ENCODE measurements around the gene THAP4. TPM values are rescaled to one million over a fixed set of nuclear protein-coding genes. Genes with fewer than 3 reads are reported as not detected.
A peak's percentile ranks its signal among the peaks of the same experiment; 100 is the strongest.

The THAP4 gene
- total RNA-seq, 2 experiments from 2014 or later = 31.9 to 34.3 TPM

DNA sequence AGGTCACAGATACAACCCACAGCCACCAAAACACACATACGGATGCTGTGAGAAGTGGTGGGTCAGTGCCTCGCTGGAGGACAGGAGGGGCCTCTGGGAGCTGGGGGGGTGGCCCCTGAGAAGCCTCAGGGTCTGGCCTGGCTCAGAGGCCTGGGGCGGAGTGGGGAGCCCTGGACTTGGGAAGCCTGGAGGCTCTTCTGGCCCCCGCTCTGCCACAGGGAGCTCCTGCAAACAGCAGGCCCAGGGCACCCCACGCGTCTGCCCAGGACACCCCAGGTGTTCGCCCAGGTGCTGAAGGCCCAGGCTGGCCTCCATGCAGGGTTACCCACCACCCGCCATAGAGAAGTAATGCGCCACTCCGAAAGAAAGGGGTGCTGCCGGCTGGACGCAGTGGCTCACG, 25.9 kb downstream of the THAP4 start:
- DNase-seq = no peak
- Mint-ChIP-seq H3K36me3 (ENCODE audit: low read depth) (peaks cover 7% of the 10 kb centered on the region), H3K4me3 (peak overlapping the region; percentile 49), H3K4me1 (peaks cover 30% of the 10 kb centered on the region), H3K27me3 (no peaks in the 10 kb centered on the region), H3K9me3 (no peaks in the 10 kb centered on the region), H3K27ac (no peak overlapping the region)
- POLR2A ChIA-PET = no interaction called here
- CTCF ChIA-PET = interaction anchor here (0.6 to 1.4 kb wide), 4 partner anchors 31 to 745 kb away, joined by 3 read pairs; no protein-coding TSS in a partner anchor

DNA sequence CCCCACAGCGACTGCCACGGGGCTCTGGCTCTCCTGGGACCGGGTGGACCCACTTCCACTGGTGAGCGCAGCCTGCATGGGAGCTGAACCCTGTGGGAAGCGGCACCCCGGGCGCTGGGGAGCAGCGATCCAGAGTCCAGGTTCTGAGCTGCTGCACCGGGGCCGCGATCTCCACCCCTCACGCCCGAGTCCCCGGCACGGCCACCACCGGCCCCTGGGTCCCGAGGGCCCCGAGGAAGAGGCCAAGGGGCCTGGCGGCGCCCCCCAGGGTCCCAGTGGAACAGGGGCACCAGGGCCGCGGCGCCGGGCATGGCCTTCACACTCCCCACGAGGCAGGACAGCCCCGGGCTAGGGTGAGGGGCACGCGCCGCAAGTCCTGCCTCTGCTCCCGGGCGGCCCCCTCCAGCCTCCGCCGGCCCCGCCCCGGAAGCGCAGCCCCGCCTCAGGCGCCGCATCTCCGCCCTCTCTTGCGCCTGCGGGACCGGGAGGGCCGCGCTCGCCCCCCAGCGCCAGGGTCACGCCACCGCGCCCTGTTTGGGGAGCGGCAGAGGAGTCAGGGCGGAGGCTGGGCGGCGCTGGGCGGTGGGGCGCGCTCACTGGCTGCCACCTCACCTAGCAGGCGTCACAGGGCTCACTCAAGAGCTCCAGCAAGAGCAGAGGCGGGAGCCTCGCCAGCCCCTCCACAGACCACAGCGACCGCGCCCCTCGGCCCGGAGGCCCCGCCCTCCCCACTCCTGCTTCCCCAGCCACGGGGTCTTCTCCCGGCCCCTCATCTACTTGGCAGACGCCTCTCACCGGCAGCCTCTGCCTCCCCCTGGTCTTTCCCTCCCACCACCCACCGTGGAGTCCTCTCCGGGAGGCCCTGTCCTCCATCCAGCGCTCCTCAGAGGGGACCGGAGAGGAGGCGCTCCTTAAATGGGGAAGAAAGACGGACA, 26.8 kb downstream of the THAP4 start:
- H3K4me1 Mint-ChIP-seq = peaks cover 22% of the 10 kb centered on the region
- H3K4me3 Mint-ChIP-seq = peak overlapping the region; percentile 49
- H3K36me3 Mint-ChIP-seq (ENCODE audit: low read depth) = peaks cover 11% of the 10 kb centered on the region
- no peak overlapping the region for H3K27ac Mint-ChIP-seq
- ChIA-PET CTCF (interaction anchor here (0.6 to 1.4 kb wide), 16 partner anchors 8 to 745 kb away, joined by 3 to 7 read pairs (median 3); partner anchors contain the start of genes ATG4B, DTYMK and PASK), POLR2A (no interaction called here)
- peak; percentile 93 for DNase-seq
- H3K27me3 Mint-ChIP-seq = no peaks in the 10 kb centered on the region
- H3K9me3 Mint-ChIP-seq = no peaks in the 10 kb centered on the region

- H3K27me3 Mint-ChIP-seq = no peaks in the 10 kb centered on the region
- ChIA-PET POLR2A (interaction anchor here (0.7 to 1.5 kb wide), 2 partner anchors 9 to 96 kb away, joined by 3 read pairs; no protein-coding TSS in a partner anchor), CTCF (no interaction called here)
- no peaks in the 10 kb centered on the region for H3K9me3 Mint-ChIP-seq
- H3K4me1 Mint-ChIP-seq = peaks cover 19% of the 10 kb centered on the region
- peak overlapping the region; percentile 34 for H3K4me3 Mint-ChIP-seq
- H3K36me3 Mint-ChIP-seq (ENCODE audit: low read depth) = peaks cover 12% of the 10 kb centered on the region
- DNase-seq = no peak
- no peak overlapping the region for H3K27ac Mint-ChIP-seq
Measured at GRCh38 chr2:241608881-241609280, 28.1 kb downstream of the THAP4 start.

DNA sequence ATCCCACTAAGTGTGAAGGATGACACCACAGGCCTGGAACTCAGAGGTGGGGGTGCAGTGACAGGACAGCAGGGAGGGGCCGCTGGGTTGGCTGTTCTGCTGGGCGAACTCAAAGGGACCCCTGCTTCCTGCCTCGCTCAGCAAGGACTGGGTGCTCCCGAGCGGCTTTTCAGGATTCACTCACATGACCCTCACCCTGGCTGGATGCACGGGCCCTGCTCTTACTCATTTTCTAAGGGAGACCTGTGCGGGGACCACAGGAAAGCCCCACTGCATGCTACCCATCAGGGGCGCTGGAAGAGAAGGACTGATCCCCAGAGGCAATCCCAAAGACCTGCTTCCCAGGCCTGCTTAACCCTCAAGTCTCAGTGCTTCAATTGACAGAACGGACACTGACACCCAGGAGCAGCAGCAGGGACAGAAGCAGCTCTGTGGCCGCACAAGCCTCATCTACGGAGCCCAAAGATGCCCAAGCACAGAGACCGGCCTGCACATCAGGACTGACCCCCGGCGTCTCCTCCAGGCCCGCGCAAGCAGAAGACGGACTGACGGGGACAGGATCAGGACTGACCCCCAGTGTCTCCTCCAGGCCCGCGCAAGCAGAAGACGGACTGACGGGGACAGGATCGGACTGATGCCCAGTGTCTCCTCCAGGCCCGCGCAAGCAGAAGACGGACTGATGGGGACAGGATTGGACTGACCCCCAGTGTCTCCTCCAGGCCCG, 29.6 kb downstream of the THAP4 start:
- peaks cover 19% of the 10 kb centered on the region for H3K4me1 Mint-ChIP-seq
- peaks cover 16% of the 10 kb centered on the region for H3K36me3 Mint-ChIP-seq (ENCODE audit: low read depth)
- ChIA-PET POLR2A (interaction anchor here (1.5 kb wide), 1 partner anchor 8 kb away, joined by 3 read pairs; no protein-coding TSS in a partner anchor), CTCF (no interaction called here)
- H3K27ac Mint-ChIP-seq = no peak overlapping the region
- H3K4me3 Mint-ChIP-seq = no peak overlapping the region
- H3K27me3 Mint-ChIP-seq = no peaks in the 10 kb centered on the region
- no peaks in the 10 kb centered on the region for H3K9me3 Mint-ChIP-seq
- DNase-seq = no peak

GRCh38 chr2:241606186-241606585, 30.8 kb downstream of the THAP4 start:
- peaks cover 19% of the 10 kb centered on the region for H3K4me1 Mint-ChIP-seq
- H3K27ac Mint-ChIP-seq = no peak overlapping the region
- ChIA-PET CTCF (no interaction called here), POLR2A (no interaction called here)
- no peak overlapping the region for H3K4me3 Mint-ChIP-seq
- DNase-seq = no peak
- H3K9me3 Mint-ChIP-seq = no peaks in the 10 kb centered on the region
- H3K27me3 Mint-ChIP-seq = no peaks in the 10 kb centered on the region
- H3K36me3 Mint-ChIP-seq (ENCODE audit: low read depth) = peaks cover 13% of the 10 kb centered on the region

- no peaks in the 10 kb centered on the region for H3K27me3 Mint-ChIP-seq
Measured at GRCh38 chr2:241603686-241604085, 33.3 kb downstream of the THAP4 start.

GRCh38 chr2:241602720-241603119, 34.2 kb downstream of the THAP4 start:
- Mint-ChIP-seq H3K9me3 (no peaks in the 10 kb centered on the region), H3K27me3 (no peaks in the 10 kb centered on the region), H3K27ac (no peak overlapping the region), H3K4me3 (no peak overlapping the region), H3K4me1 (no peaks in the 10 kb centered on the region), H3K36me3 (ENCODE audit: low read depth) (peaks cover 30% of the 10 kb centered on the region)
- ChIA-PET POLR2A (no interaction called here), CTCF (no interaction called here)
- DNase-seq = no peak

More at GRCh38 chr2:241603686-241604085, 33.3 kb downstream of the THAP4 start:
- POLR2A ChIA-PET = no interaction called here
- DNase-seq = no peak
- H3K27ac Mint-ChIP-seq = no peak overlapping the region
- CTCF ChIA-PET = no interaction called here
- peaks cover 4% of the 10 kb centered on the region for H3K4me1 Mint-ChIP-seq
- H3K4me3 Mint-ChIP-seq = no peak overlapping the region
- peaks cover 23% of the 10 kb centered on the region for H3K36me3 Mint-ChIP-seq (ENCODE audit: low read depth)
- no peaks in the 10 kb centered on the region for H3K9me3 Mint-ChIP-seq

DNA sequence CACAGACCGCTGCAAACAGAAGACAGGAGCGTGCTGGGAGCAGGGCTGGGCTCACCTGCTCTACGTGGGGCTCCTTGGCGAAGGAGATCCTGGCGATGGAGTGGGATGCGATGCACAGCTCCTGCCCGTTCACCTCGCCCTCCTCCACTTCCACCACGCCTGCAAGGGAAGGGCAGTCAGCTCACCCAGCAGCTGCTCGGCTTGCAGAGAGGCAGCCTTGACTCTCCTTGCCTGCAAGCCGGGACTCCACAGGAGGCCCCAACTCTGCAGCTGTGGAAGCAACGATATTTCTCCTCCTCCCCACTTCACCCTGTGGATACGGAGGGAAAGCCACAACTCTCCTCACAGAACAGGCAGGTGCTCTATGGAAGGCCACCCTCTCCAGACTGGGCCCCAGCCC, 35.1 kb downstream of the THAP4 start:
- DNase-seq = no peak
- H3K9me3 Mint-ChIP-seq = no peaks in the 10 kb centered on the region
- POLR2A ChIA-PET = no interaction called here
- no peak overlapping the region for H3K4me3 Mint-ChIP-seq
- no peaks in the 10 kb centered on the region for H3K27me3 Mint-ChIP-seq
- H3K27ac Mint-ChIP-seq = no peak overlapping the region
- H3K4me1 Mint-ChIP-seq = no peaks in the 10 kb centered on the region
- CTCF ChIA-PET = no interaction called here
- peaks cover 30% of the 10 kb centered on the region for H3K36me3 Mint-ChIP-seq (ENCODE audit: low read depth)

DNA sequence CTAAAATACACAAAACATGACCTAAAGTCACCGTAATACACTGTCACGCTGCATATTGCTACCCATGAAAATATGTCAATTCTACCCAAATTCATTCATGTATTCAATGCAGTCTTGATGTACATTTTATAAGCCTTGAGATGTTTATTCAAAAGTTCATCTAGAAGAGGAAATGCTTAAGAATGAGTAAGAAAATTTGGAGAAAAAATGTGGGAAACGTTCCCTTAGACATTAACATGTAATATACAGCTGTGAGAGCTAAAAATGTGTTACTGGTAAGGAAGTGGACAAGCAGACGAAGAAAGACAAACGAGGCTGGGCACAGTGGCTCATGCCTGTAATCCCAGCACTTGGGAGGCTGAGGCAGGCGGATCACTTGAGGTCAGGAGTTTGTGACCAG, 37.3 kb downstream of the THAP4 start:
- H3K27ac Mint-ChIP-seq = no peak overlapping the region
- peaks cover 26% of the 10 kb centered on the region for H3K36me3 Mint-ChIP-seq (ENCODE audit: low read depth)
- DNase-seq = no peak
- ChIA-PET CTCF (no interaction called here), POLR2A (interaction anchor here (1.0 kb wide), 1 partner anchor 9 kb away, joined by 3 read pairs; no protein-coding TSS in a partner anchor)
- no peaks in the 10 kb centered on the region for H3K9me3 Mint-ChIP-seq
- no peaks in the 10 kb centered on the region for H3K4me1 Mint-ChIP-seq
- H3K27me3 Mint-ChIP-seq = no peaks in the 10 kb centered on the region
- no peak overlapping the region for H3K4me3 Mint-ChIP-seq

DNA sequence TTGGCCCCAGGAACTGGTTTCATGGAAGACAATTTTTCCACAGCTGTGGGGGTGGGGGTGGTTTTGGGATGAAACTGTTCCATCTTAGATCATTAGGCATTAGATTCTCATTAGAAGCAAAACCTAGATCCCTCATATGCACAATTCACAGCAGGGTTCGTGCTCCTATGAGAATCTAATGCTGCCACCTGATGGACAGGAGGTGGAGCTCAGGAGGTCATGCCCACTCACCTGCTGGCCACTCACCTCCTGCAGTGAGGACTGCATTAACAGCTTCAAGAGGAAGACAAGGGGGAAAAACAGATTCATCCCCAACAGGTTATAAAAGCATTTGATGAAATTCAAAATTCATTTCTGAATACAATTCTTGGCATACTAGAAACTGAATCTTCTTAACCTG, 38.5 kb downstream of the THAP4 start:
- H3K36me3 Mint-ChIP-seq (ENCODE audit: low read depth) = peaks cover 25% of the 10 kb centered on the region
- H3K27me3 Mint-ChIP-seq = no peaks in the 10 kb centered on the region
- no peak overlapping the region for H3K4me3 Mint-ChIP-seq
- no peaks in the 10 kb centered on the region for H3K9me3 Mint-ChIP-seq
- DNase-seq = no peak
- no peaks in the 10 kb centered on the region for H3K4me1 Mint-ChIP-seq
- ChIA-PET CTCF (interaction anchor here (0.9 to 1.3 kb wide), 2 partner anchors 12 to 240 kb away, joined by 4 to 5 read pairs; no protein-coding TSS in a partner anchor), POLR2A (interaction anchor here (0.7 kb wide), 1 partner anchor 302 kb away, joined by 4 read pairs; no protein-coding TSS in a partner anchor)
- H3K27ac Mint-ChIP-seq = no peak overlapping the region

- H3K27ac Mint-ChIP-seq = no peak overlapping the region
- DNase-seq = no peak
- H3K36me3 Mint-ChIP-seq (ENCODE audit: low read depth) = peaks cover 23% of the 10 kb centered on the region
- no peaks in the 10 kb centered on the region for H3K9me3 Mint-ChIP-seq
- H3K27me3 Mint-ChIP-seq = no peaks in the 10 kb centered on the region
- H3K4me1 Mint-ChIP-seq = no peaks in the 10 kb centered on the region
- POLR2A ChIA-PET = no interaction called here
- CTCF ChIA-PET = interaction anchor here (0.9 to 1.3 kb wide), 2 partner anchors 12 to 240 kb away, joined by 4 to 5 read pairs; no protein-coding TSS in a partner anchor
- no peak overlapping the region for H3K4me3 Mint-ChIP-seq
Measured at GRCh38 chr2:241598061-241598460, 38.9 kb downstream of the THAP4 start.

DNA sequence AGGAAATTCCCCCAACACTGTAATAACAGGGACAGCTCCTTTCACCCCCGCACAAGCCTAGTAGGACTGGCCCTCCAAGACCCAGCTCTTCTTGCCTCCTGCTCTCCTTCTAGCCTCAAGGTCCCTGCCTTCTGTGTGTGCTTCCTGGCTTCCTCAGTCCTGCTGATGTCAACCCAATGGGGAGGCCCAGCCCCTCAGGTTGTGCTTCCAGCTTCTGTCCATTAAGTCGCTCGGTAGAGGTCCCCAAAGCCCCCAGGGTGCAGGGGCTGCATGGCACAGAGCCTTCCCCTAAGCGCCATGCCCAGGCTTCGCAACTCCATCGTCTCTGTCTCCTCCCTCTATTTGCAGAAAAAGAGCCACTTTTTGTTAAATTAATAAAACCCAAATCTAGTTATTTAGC, 39.4 kb downstream of the THAP4 start:
- Mint-ChIP-seq H3K4me1 (no peaks in the 10 kb centered on the region), H3K36me3 (ENCODE audit: low read depth) (peaks cover 23% of the 10 kb centered on the region), H3K27ac (no peak overlapping the region), H3K4me3 (no peak overlapping the region), H3K27me3 (no peaks in the 10 kb centered on the region), H3K9me3 (no peaks in the 10 kb centered on the region)
- DNase-seq = no peak
- ChIA-PET POLR2A (no interaction called here), CTCF (no interaction called here)

DNA sequence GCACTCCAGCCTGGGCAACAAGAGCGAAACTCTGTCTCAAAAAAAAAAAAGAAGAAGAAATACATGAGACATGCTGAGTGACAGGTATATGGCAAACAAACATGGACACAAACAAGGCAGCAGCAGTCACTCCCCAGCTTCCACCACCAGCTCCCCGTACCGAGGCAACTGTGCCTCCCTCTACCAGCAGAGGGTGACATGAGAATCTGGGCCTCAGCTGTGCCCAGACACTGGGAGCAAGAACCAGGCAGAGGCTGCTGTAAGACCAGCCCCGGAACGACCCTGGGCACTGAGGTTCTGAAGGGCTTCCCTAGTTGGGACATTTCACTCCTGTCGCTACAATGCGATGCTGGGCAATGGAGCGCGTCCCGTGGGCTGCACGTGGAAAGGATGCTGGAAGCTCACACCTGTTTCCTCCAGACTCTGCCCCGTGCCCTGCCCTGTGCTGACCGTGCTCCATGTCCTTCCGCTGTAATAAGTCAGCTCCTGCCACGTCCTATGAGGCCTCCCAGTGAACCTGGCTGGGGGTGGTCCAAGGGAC, 41.3 kb downstream of the THAP4 start:
- no peak for DNase-seq
- POLR2A ChIA-PET = no interaction called here
- Mint-ChIP-seq H3K4me3 (no peak overlapping the region), H3K27me3 (no peaks in the 10 kb centered on the region), H3K9me3 (no peaks in the 10 kb centered on the region), H3K27ac (no peak overlapping the region), H3K36me3 (ENCODE audit: low read depth) (peaks cover 20% of the 10 kb centered on the region), H3K4me1 (no peaks in the 10 kb centered on the region)
- CTCF ChIA-PET = interaction anchor here (0.6 to 1.0 kb wide), 2 partner anchors 15 to 17 kb away, joined by 3 to 4 read pairs; no protein-coding TSS in a partner anchor

Measured in activated CD4-positive, alpha-beta memory T cell treated with anti-CD3 and anti-CD28 coated beads, Interleukin-2, amount 10 ng/mL, durations not matched to agents 7 days and 5 days (primary cell).